LNCAP (cell line): ENCODE measurements around the gene NEK6.

ENCODE experiments used
- CTCF ChIP-seq: fragments of 450-650 bp; IDR thresholded peaks from 2 replicates; pipeline ENCODE4 v1.5.1; 2017; ENCODE audit warnings: mild to moderate bottlenecking

NEK6 gene

GRCh38 chr9:124271660-124272059 is 13.9 kb downstream of the NEK6 start:
- no peak for TF ChIP-seq CTCF

DNA sequence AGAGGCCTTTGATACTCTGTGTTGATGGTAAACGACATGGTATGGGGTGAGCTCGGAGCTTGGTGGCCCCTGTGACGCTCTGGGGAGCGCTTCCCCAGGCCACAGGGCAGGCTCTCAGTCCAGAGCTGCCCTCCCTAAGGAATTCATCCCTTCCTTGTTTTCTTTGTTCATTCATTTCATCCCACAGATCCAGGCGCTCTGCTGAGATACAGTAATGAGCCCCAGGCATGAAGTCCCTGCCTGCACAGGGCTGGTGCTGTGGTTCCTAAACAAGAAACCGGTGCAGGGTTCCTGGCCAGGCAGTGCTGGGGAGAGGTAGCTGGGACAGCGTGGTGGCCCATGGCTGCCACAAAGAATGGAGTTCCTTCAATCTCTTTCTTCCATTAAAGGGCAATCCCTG is 14.4 kb downstream of the NEK6 start:
- TF ChIP-seq CTCF = no peak

DNA sequence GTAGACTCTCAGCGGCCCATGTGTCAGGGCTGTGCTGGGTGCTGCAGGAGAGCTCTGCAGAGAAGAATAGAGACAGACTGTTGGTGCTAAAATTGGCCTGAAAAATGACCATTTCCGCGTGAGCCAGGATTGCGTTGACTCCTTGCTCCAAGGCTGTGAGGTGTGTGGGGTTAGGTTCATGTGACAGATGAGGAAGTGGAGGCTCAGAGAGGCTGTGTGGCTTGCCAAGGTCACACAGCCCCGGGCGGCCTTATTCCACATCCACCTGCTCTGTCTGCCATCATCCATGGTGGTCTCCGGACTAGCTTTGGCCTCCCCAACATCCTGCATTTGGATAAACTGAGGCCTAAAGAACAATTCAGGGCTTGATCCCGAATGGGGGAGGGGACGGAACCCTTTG is 15.2 kb downstream of the NEK6 start:
- TF ChIP-seq CTCF = no peak

GRCh38 chr9:124273427-124274160 is 15.8 kb downstream of the NEK6 start:
- TF ChIP-seq CTCF = no peak

DNA sequence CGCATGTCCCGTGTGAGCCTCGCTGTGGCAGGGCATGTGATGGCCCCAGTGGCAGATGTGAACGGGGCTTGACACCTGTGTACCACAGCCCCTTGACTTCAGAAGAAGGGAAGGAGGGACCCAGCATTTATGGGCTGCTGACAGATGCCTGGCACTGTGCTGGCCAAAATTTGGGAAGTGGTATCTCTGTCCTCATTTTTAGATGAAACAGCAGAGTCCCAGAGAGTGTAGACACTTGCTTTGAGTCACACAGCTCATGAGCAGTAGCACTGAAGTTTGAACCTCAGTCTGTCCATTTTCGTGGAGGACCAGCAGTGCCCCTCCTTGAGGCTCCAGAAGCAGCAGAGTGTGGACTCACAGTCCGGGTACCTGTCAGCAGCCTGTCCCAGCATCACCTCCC is 16.5 kb downstream of the NEK6 start:
- TF ChIP-seq CTCF = no peak

- TF ChIP-seq CTCF = no peak
These were observed 17.0 kb downstream of the NEK6 start for GRCh38 chr9:124274738-124275137.

- no peak for TF ChIP-seq CTCF
These were observed 19.7 kb downstream of the NEK6 start for GRCh38 chr9:124277420-124277819.

DNA sequence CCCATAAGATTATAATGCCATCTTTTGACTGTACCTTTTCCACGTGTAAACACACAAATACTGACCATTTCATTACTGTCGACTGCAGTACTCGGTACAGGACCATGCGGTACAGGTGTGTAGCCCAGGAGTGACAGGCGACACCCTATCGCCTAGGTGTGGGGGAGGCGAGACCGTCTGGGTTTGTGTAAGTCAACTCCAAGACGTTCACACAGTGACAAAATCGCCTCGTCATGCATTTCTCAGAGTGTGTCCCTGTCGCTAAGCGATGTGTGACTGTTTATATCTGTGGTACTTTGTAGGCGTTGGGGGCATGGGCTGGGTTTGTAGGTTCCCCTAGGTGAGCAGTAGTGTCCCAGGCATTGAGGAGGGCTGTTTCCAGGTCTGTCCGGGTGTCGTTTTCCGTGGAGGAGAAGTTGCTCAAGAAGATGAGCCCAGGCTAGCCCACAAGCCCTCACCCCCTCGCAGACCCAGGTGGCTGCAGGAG is 20.3 kb downstream of the NEK6 start:
- no peak for TF ChIP-seq CTCF
